ENCODE data around the gene CIAO2B.

The CIAO2B gene

GRCh38 chr16:66964049-66964448 is 29.8 kb upstream of the CIAO2B start:
- no peak for TF ChIP-seq SP1 (IDR thresholded peaks at IDR 0.05)
- TF ChIP-seq HDGF (IDR thresholded peaks at IDR 0.05; ENCODE audit: borderline replicate concordance), result no peak
- TF ChIP-seq L3MBTL2 (conservative IDR thresholded peaks at IDR 0.05), result no peak
- no peak for TF ChIP-seq NFRKB (IDR thresholded peaks at IDR 0.05)
- TF ChIP-seq ARNT (IDR thresholded peaks at IDR 0.05), result no peak
- ChIA-PET POLR2A (no interaction called here), CTCF (no interaction called here)
- DNase-seq (ENCODE audit: extremely low spot score), result no peak

- ChIA-PET POLR2A (interaction anchor here (1.4 to 1.5 kb wide), 2 partner anchors 11 to 193 kb away, joined by 7 to 10 read pairs; no protein-coding TSS in a partner anchor), CTCF (interaction anchor here (1.4 kb wide), 1 partner anchor 180 kb away, joined by 6 read pairs; no protein-coding TSS in a partner anchor)
- DNase-seq (ENCODE audit: extremely low spot score), result no peak
- no peak for TF ChIP-seq CTBP1 (IDR thresholded peaks at IDR 0.05; ENCODE audit: borderline replicate concordance)
- TF ChIP-seq ELF4 (IDR thresholded peaks at IDR 0.05), result no peak
- no peak for TF ChIP-seq LEF1 (IDR thresholded peaks at IDR 0.05; ENCODE audit: borderline replicate concordance)
- no peak for TF ChIP-seq TARDBP (IDR thresholded peaks at IDR 0.05)
- no peak for TF ChIP-seq BHLHE40 (IDR thresholded peaks at IDR 0.05; ENCODE audit: borderline replicate concordance)
- TF ChIP-seq ARNT (IDR thresholded peaks at IDR 0.05), result no peak
- no peak for TF ChIP-seq PKNOX1 (IDR thresholded peaks at IDR 0.05)
- TF ChIP-seq FOXK2 (IDR thresholded peaks at IDR 0.05), result no peak
- TF ChIP-seq HDGF (IDR thresholded peaks at IDR 0.05; ENCODE audit: borderline replicate concordance), result no peak
- TF ChIP-seq ZNF384 (IDR thresholded peaks at IDR 0.05), result no peak
- TF ChIP-seq FOXM1 (IDR thresholded peaks at IDR 0.05; ENCODE audit: borderline replicate concordance), result no peak
- TF ChIP-seq FOXA1 (IDR thresholded peaks at IDR 0.05), result no peak
- no peak for TF ChIP-seq SP1 (IDR thresholded peaks at IDR 0.05)
- TF ChIP-seq NFRKB (IDR thresholded peaks at IDR 0.05), result no peak
- TF ChIP-seq SUZ12 (IDR thresholded peaks at IDR 0.05), result no peak
- TF ChIP-seq L3MBTL2 (conservative IDR thresholded peaks at IDR 0.05), result no peak
These were observed 27.7 kb upstream of the CIAO2B start for GRCh38 chr16:66961914-66962313.

- TF ChIP-seq FOXK2 (IDR thresholded peaks at IDR 0.05), result no peak
- peak; percentile 74 for TF ChIP-seq PKNOX1 (IDR thresholded peaks at IDR 0.05)
- TF ChIP-seq NFRKB (IDR thresholded peaks at IDR 0.05), result no peak
- peak; percentile 89 for DNase-seq (ENCODE audit: extremely low spot score)
- POLR2A ChIA-PET, result interaction anchor here (0.7 to 1.5 kb wide), 12 partner anchors 11 to 276 kb away, joined by 3 to 10 read pairs (median 3); partner anchors contain the start of gene NOL3
- CTCF ChIA-PET, result interaction anchor here (0.5 to 1.4 kb wide), 14 partner anchors 9 to 456 kb away, joined by 3 to 6 read pairs (median 3); partner anchors contain the start of gene TMEM208
These were observed 27.0 kb upstream of the CIAO2B start, which contains the start of gene CES3 for GRCh38 chr16:66961065-66961744. TSS of gene CES3 (plus strand) at chr16:66961266. CDS start at chr16:66961308, 42 bp downstream.

GRCh38 chr16:66960270-66960669 is 26.1 kb upstream of the CIAO2B start:
- TF ChIP-seq ARNT (IDR thresholded peaks at IDR 0.05), result no peak
- no peak for TF ChIP-seq ZNF384 (IDR thresholded peaks at IDR 0.05)
- no peak for TF ChIP-seq HDGF (IDR thresholded peaks at IDR 0.05; ENCODE audit: borderline replicate concordance)
- no peak for TF ChIP-seq L3MBTL2 (conservative IDR thresholded peaks at IDR 0.05)
- TF ChIP-seq CTBP1 (IDR thresholded peaks at IDR 0.05; ENCODE audit: borderline replicate concordance), result no peak
- no peak for TF ChIP-seq FOXM1 (IDR thresholded peaks at IDR 0.05; ENCODE audit: borderline replicate concordance)
- no peak for TF ChIP-seq NFRKB (IDR thresholded peaks at IDR 0.05)
- no peak for TF ChIP-seq PKNOX1 (IDR thresholded peaks at IDR 0.05)
- no peak for TF ChIP-seq FOXA1 (IDR thresholded peaks at IDR 0.05)
- no peak for TF ChIP-seq SUZ12 (IDR thresholded peaks at IDR 0.05)
- no peak for TF ChIP-seq TARDBP (IDR thresholded peaks at IDR 0.05)
- TF ChIP-seq LEF1 (IDR thresholded peaks at IDR 0.05; ENCODE audit: borderline replicate concordance), result no peak
- TF ChIP-seq ELF4 (IDR thresholded peaks at IDR 0.05), result no peak
- no peak for TF ChIP-seq SP1 (IDR thresholded peaks at IDR 0.05)
- TF ChIP-seq FOXK2 (IDR thresholded peaks at IDR 0.05), result no peak
- no peak for TF ChIP-seq BHLHE40 (IDR thresholded peaks at IDR 0.05; ENCODE audit: borderline replicate concordance)
- ChIA-PET CTCF (interaction anchor here (0.6 to 1.2 kb wide), 9 partner anchors 17 to 267 kb away, joined by 3 to 4 read pairs (median 3); partner anchors contain the start of gene TMEM208), POLR2A (interaction anchor here (0.7 to 1.1 kb wide), 4 partner anchors 16 to 192 kb away, joined by 3 to 8 read pairs (median 4); no protein-coding TSS in a partner anchor)
- no peak for DNase-seq (ENCODE audit: extremely low spot score)

GRCh38 chr16:66959704-66960161 is 25.5 kb upstream of the CIAO2B start:
- TF ChIP-seq SUZ12 (IDR thresholded peaks at IDR 0.05) (no peak), CTBP1 (IDR thresholded peaks at IDR 0.05; ENCODE audit: borderline replicate concordance) (no peak), ELF4 (IDR thresholded peaks at IDR 0.05) (no peak), TARDBP (IDR thresholded peaks at IDR 0.05) (no peak), PKNOX1 (IDR thresholded peaks at IDR 0.05) (no peak), HDGF (IDR thresholded peaks at IDR 0.05; ENCODE audit: borderline replicate concordance) (no peak), ZNF384 (IDR thresholded peaks at IDR 0.05) (no peak), L3MBTL2 (conservative IDR thresholded peaks at IDR 0.05) (no peak), FOXK2 (IDR thresholded peaks at IDR 0.05) (no peak), FOXA1 (IDR thresholded peaks at IDR 0.05) (no peak), BHLHE40 (IDR thresholded peaks at IDR 0.05; ENCODE audit: borderline replicate concordance) (no peak), ARNT (IDR thresholded peaks at IDR 0.05) (no peak), SP1 (IDR thresholded peaks at IDR 0.05) (no peak), NFRKB (IDR thresholded peaks at IDR 0.05) (no peak), LEF1 (IDR thresholded peaks at IDR 0.05; ENCODE audit: borderline replicate concordance) (no peak), FOXM1 (IDR thresholded peaks at IDR 0.05; ENCODE audit: borderline replicate concordance) (no peak)
- POLR2A ChIA-PET, result no interaction called here
- CTCF ChIA-PET, result interaction anchor here (0.6 to 2.0 kb wide), 4 partner anchors 23 to 197 kb away, joined by 3 to 5 read pairs (median 3); no protein-coding TSS in a partner anchor
- no peak for DNase-seq (ENCODE audit: extremely low spot score)
